ENCODE results near the gene KLF6. TPM values are rescaled to one million over a fixed set of nuclear protein-coding genes. Genes with fewer than 3 reads are reported as not detected.

KLF6 gene
- total RNA-seq, 1 donor = 37.6 TPM

- TF ChIP-seq CTCF (IDR thresholded peaks at IDR 0.05; ENCODE audit: insufficient read depth, low read depth, low read length) = no peak
- H3K4me3 ChIP-seq (ENCODE audit: low read depth, low read length) = no peak overlapping the region
- no peak for DNase-seq (ENCODE audit: low read depth)
Observed at GRCh38 chr10:3763035-3763456, 22.0 kb downstream of the KLF6 start.

DNA sequence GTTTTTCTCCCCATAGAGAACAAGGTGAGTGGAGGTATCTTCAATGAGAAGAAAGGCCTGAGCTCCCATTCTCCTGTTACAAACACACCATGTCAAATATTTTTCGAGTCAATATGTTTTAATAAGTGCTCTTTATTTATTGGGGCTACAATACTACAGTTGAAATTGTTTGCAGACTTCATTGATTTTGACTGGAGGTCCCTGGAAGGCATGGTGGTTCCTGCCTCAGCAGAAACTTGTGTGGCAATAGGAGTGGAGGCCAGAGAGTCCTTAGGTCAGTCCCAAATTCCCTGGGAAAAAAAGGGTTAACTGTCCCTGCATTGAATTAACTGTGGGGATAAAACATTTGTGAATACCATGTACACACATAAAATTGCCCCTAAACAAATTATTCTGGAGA, 22.7 kb downstream of the KLF6 start:
- no peak for TF ChIP-seq CTCF (IDR thresholded peaks at IDR 0.05; ENCODE audit: insufficient read depth, low read depth, low read length)
- DNase-seq (ENCODE audit: low read depth) = no peak
- no peak overlapping the region for H3K4me3 ChIP-seq (ENCODE audit: low read depth, low read length)

GRCh38 chr10:3761904-3762303, 23.1 kb downstream of the KLF6 start:
- no peak overlapping the region for H3K4me3 ChIP-seq (ENCODE audit: low read depth, low read length)
- no peak for TF ChIP-seq CTCF (IDR thresholded peaks at IDR 0.05; ENCODE audit: insufficient read depth, low read depth, low read length)
- DNase-seq (ENCODE audit: low read depth) = peak; percentile 55

GRCh38 chr10:3761021-3761686, 23.9 kb downstream of the KLF6 start:
- H3K4me3 ChIP-seq (ENCODE audit: low read depth, low read length) = no peak overlapping the region
- TF ChIP-seq CTCF (IDR thresholded peaks at IDR 0.05; ENCODE audit: insufficient read depth, low read depth, low read length) = no peak
- no peak for DNase-seq (ENCODE audit: low read depth)

GRCh38 chr10:3760083-3760482, 24.9 kb downstream of the KLF6 start:
- DNase-seq (ENCODE audit: low read depth) = no peak
- no peak for TF ChIP-seq CTCF (IDR thresholded peaks at IDR 0.05; ENCODE audit: insufficient read depth, low read depth, low read length)
- H3K4me3 ChIP-seq (ENCODE audit: low read depth, low read length) = no peak overlapping the region

- no peak overlapping the region for H3K4me3 ChIP-seq (ENCODE audit: low read depth, low read length)
- no peak for DNase-seq (ENCODE audit: low read depth)
- TF ChIP-seq CTCF (IDR thresholded peaks at IDR 0.05; ENCODE audit: insufficient read depth, low read depth, low read length) = no peak
Observed at GRCh38 chr10:3759397-3759796, 25.6 kb downstream of the KLF6 start.

- no peak for DNase-seq (ENCODE audit: low read depth)
- H3K4me3 ChIP-seq (ENCODE audit: low read depth, low read length) = no peak overlapping the region
- no peak for TF ChIP-seq CTCF (IDR thresholded peaks at IDR 0.05; ENCODE audit: insufficient read depth, low read depth, low read length)
Observed at GRCh38 chr10:3758491-3758970, 26.5 kb downstream of the KLF6 start.
